Measurements from ENCODE around the gene WAPL.

WAPL gene

DNA sequence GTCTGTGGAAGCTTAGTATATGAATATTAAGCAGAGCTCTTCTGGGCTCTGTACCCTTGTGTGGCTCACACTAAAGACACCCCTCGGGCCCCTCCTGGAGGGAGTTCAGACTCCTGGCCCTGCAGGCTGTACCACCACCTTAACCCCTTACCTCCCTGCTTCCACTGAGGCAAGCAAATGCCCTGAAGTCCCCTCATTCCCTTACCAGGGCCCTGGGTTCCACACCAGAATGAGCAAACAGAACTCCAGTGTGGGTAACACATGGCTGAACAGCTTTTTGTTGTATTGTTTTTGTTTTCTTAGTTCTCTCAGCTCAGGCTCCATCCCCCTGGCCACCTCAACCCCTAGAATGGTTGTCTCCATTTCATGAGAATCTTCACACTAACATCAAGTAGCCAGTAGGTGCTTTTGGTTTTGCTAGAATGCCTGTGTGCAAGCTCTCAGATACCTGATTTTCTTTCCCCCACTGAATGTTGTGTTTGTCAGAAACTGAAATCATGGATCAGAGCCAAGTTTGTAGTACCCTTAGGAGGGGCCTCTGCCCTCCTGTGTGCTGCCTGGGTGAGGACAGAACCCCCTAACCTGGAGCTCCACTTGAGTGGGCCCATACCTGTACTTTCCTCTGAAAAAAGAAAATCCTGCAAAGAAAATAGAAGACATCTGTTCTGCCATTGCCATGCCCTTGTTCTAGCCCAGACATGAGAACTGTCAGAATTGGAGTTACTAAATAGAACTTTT is 2.8 kb upstream of the WAPL start:
- DNase-seq: no peak

DNA sequence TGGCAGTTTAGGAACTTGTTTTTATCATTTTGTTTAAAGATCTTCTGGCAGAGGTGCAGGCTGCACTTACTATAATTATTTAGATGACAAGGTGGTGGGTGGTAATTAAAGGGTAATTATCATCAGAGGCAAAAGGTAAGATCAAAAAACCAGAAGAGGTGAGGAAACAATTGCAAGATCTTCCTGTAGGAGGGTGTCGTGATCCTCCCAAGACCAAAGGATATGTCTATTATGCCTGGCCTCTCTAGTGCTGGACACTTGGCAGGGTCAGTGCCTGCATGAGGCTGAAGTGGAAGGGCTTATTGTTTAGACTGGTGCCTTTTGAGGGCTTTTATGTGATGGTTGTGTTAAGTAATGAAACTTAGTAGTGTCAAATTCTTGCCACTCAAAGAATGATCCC is 1.8 kb upstream of the WAPL start:
- no peak for DNase-seq

DNA sequence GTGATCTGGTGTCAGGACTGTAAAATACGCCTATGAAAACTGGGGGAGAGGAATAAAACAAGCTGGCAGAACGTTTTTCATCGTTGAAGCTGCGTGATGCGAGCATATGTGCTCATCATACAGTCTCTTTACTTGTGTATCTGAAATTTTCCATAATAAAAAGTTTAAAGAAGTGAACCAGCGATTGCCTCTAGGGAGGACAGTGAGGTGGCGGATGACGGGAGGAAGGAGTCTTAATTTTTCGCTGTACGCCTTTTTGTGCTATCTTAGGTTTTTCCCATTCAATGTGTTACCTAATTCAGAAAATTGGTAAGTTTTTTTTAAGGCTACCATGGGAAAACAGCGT is 891 bp upstream of the WAPL start:
- no peak for DNase-seq

DNA sequence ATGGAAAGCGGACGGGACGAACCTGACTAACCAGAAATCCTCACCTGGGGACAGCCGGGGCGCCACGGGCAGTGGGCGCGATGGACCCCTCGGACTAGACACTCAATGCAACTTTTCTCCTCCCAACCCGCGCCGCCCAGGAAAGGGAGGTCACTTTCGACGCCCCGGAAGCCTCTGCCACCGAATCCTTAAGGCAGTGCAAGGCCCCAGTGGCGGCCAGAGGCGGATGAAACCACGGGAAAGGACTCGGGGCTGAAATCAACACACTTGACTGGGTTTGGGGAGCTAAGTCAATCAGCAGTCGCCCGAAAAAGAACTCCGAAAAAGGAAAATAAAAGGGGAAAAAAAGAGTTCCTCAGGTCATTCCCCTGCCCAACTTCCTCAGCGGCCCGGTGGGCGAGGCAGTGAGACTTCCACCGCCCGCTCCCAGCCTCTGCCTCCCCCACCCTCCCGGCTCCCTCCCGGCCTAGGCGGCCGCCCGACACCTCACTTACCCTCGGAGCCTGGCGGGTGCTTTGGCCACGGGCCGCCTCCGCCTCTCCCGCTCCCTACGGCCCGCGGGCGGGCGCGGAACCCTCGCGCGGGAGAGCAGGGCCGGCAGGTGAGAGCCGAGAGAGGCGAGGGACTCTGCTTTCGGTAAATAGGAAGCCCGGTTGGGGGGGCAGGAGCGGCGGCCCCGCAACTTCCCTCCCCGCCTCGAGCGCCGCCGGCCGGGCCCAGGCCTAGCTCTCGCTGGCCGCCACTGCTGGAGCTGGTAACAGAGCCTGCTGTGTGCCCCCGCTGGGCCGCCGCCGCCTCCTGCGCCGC is 518 bp downstream of the WAPL start:
- DNase-seq: peak; percentile 25

DNA sequence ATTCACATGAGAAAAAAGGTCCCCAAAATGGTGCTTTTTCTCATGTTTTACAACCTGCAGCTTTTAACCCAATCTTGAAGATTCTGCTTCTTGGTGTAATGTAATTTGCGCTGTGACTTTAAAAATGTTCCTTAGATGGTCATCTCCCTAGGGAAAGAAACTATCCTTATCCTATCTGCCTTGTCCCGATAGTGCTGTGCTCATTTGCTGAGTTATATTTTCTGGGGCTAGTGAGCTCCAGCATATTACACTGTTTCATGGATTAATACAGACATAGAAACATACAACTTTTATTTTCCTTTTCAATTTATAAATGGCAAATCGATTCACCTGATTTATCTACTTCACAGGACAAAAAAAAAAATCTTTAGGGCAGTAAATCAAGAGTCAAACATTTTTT is 2.8 kb downstream of the WAPL start:
- no peak for DNase-seq

- no peak for DNase-seq
Observed at GRCh38 chr10:86512137-86512536, 9.5 kb downstream of the WAPL start.

- DNase-seq: no peak
Observed at GRCh38 chr10:86511027-86511865, 10.3 kb downstream of the WAPL start.

- no peak for DNase-seq
Observed at GRCh38 chr10:86509145-86509544, 12.4 kb downstream of the WAPL start.

DNA sequence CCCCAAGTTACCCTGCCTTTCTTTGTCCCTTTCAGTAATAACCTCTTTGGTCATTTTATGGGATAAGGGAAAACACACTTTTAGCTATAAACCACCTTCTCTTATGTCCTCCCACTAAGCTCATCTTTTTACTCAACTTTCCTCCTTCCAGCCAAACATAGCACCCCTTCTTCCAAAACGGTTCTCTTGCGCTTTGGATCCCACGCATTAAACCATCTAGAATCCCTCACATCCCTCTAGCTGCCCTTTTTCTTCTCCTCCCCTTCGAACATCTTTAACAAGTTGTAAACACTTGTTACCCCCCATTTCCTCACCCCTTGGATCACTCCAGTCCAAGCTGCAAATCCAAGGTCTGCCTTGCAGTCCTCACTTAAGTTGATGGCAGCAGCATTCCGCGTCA is 13.4 kb downstream of the WAPL start:
- DNase-seq: no peak

GRCh38 chr10:86506499-86506898 is 15.1 kb downstream of the WAPL start:
- no peak for DNase-seq

- no peak for DNase-seq
Observed at GRCh38 chr10:86506062-86506461, 15.5 kb downstream of the WAPL start.

DNA sequence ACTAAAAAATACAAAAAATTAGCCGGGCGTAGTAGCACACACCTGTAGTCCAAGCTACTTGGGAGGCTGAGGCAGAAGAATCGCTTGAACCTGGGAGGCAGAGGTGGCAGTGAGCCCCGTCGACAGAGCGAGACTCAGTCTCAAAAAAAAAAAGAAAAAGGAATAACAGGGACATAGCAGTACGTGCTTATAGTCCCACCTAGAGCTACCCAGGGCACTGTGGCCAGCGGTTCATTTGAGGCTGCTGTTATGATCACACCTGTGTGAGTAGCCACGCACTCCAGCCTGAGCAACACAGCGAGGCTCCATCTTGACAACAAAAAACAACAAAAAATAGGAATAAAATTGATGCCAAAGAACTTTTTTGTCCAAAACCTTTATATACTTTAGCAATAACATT is 17.1 kb downstream of the WAPL start:
- DNase-seq: no peak

- DNase-seq: no peak
Observed at GRCh38 chr10:86500846-86501245, 20.7 kb downstream of the WAPL start.

- no peak for DNase-seq
Observed at GRCh38 chr10:86498598-86498997, 23.0 kb downstream of the WAPL start.

- no peak for DNase-seq
Observed at GRCh38 chr10:86497621-86498020, 24.0 kb downstream of the WAPL start.

DNA sequence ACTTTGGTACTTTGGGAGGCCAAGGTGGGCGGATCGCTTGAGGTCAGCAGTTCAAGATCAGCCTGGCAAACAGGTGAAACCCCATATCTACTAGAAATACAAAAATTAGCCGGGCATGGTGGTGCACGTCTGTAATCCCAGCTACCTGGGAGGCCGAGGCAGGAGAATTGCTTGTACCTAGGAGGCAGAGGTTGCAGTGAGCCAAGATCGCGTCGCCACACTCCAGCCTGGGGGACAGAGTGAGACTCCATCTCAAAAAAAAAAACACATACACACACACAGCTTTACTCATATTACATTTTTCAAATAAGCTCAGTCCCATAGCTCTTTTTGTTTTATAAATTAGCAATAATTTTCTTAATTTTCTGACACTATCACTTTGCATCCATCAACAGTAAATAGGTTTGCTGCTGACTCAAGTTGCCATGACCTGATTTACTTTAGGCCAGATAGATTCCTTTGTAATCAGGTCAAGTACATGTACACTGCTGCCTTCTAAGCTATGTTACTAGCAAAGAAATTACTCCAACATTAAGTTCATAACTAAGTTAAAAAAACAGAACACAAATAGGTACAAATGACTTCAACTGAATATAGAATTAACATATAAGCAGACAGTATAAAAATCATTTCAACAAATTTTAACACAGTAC is 31.5 kb downstream of the WAPL start:
- no peak for DNase-seq

DNA sequence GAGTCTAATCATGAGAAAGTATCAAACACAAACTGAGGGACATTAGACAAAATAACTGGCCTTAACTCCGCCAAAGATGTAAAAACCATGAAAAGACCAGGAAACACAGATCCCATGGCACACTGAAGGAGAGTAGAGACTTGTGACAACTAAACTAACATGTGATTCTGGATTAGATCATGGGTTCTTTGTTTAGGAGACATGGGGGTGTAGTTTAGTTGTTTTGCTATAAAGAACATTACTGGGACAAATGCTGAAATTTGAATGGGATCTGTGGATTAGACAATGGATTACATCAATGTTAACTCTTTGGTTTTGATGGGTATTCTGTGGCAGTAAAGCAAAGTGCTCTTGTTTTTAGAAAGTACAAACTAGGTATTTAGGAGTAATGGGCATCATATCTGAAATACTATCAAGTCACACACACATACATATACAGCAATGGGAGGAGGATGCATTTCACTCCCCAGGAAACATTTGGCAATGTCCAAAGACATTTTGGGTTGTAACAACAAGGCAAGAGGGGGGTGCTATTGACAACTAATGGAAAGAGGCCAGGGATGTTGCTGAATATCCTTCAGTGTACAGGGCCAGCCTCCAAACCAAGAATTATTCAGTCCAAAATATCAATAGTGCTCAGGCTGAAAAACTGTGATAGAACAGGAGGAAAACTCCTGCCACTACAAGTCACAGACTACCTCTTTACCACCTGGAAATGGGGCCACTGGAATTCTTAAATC is 32.4 kb downstream of the WAPL start:
- no peak for DNase-seq

GRCh38 chr10:86486856-86487255 is 34.7 kb downstream of the WAPL start:
- DNase-seq: no peak

- DNase-seq: no peak
Observed at GRCh38 chr10:86483664-86484063, 37.9 kb downstream of the WAPL start.

DNA sequence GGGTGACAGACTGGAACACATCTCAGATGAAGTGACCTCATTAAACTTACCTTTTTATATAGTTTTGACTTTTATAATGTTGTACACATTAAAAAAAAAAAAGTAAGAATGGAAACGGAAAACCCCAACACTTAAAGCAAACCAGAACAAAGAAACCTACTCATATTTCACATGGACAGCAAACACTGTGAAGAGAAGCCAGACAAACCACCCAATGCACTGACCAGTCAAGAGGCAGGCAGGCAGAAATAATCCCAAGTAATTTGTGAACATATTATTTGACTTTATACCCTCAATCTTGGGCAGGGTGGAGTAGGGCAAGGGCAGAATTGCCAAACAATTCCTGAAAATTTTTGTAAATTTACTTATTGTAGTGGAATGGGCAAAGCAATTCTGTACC is 39.8 kb downstream of the WAPL start:
- no peak for DNase-seq

DNA sequence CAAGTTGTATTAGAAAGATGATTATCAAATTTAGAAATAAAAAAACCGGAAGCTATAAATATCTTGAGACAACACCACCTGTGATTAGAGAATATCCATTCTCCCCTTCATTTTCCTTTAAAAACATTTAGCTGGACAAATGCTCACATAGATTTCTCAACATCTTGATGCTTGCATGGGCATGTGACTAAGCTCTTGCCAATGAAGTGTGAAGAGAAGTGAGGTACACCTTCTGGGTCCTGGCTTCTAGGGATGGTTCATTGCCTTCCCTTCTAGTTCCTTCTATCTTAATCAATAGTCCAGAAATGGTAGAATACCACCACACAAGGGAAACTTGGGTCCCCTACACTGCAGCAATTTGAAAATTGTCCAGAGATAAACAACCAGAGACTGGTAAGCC is 41.0 kb downstream of the WAPL start:
- DNase-seq: no peak

DNA sequence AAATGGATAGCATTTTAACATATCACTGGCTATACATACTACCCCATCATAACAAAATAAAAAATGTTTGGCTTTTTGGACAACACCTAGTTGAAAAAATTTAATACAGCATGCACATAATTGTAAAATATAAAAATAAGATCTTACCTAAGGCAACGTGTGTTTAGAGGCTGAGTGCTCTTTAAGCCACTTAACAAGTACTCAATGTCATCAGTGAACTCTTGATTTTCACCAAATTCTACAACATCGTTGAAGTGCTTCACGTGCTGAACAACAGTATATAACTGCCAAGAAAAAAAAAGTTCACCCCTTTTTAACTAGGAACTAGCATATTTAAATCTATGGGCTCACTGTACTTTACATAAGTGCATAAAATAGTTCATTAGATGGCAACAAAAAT is 49.5 kb downstream of the WAPL start:
- no peak for DNase-seq
